ENCODE data around the gene SCAF8. TPM values are rescaled to one million over a fixed set of nuclear protein-coding genes. Genes with fewer than 3 reads are reported as not detected.

The SCAF8 gene
- polyA plus RNA-seq, 1 donor, result 34.7 TPM

- H3K4me3 ChIP-seq (ENCODE audit: low read length), result no peak overlapping the region
- H3K36me3 ChIP-seq (ENCODE audit: control insufficient read depth, insufficient read depth, low read length), result peaks cover 64% of the 10 kb centered on the region
- DNase-seq, result no peak
- no peaks in the 10 kb centered on the region for H3K9me3 ChIP-seq (ENCODE audit: control insufficient read depth, low read depth, low read length)
- no CpG with 5 or more reads among the region's 4 CpGs for WGBS (ENCODE audit: insufficient coverage, low lambda C conversion rate)
- H3K27me3 ChIP-seq (ENCODE audit: control insufficient read depth, insufficient read depth, low read length), result no peaks in the 10 kb centered on the region
- H3K27ac ChIP-seq (ENCODE audit: low read length), result no peak overlapping the region
- H3K4me1 ChIP-seq (ENCODE audit: control insufficient read depth, insufficient read depth, low read length), result no peaks in the 10 kb centered on the region
Measured at GRCh38 chr6:154824076-154824475, 90.9 kb downstream of the SCAF8 start.

GRCh38 chr6:154829970-154830369 is 96.8 kb downstream of the SCAF8 start:
- no peak for DNase-seq
- peaks cover 50% of the 10 kb centered on the region for H3K36me3 ChIP-seq (ENCODE audit: control insufficient read depth, insufficient read depth, low read length)

GRCh38 chr6:154830771-154831170 is 97.6 kb downstream of the SCAF8 start:
- no CpG with 5 or more reads among the region's 4 CpGs for WGBS (ENCODE audit: insufficient coverage, low lambda C conversion rate)
- Histone ChIP-seq H3K36me3 (ENCODE audit: control insufficient read depth, insufficient read depth, low read length) (peaks cover 43% of the 10 kb centered on the region), H3K9me3 (ENCODE audit: control insufficient read depth, low read depth, low read length) (no peaks in the 10 kb centered on the region), H3K27me3 (ENCODE audit: control insufficient read depth, insufficient read depth, low read length) (no peaks in the 10 kb centered on the region), H3K4me3 (ENCODE audit: low read length) (no peak overlapping the region), H3K4me1 (ENCODE audit: control insufficient read depth, insufficient read depth, low read length) (no peaks in the 10 kb centered on the region), H3K27ac (ENCODE audit: low read length) (no peak overlapping the region)
- DNase-seq, result no peak

More at GRCh38 chr6:154829970-154830369, 96.8 kb downstream of the SCAF8 start:
- Histone ChIP-seq H3K9me3 (ENCODE audit: control insufficient read depth, low read depth, low read length) (no peaks in the 10 kb centered on the region), H3K4me1 (ENCODE audit: control insufficient read depth, insufficient read depth, low read length) (no peaks in the 10 kb centered on the region), H3K27me3 (ENCODE audit: control insufficient read depth, insufficient read depth, low read length) (no peaks in the 10 kb centered on the region), H3K4me3 (ENCODE audit: low read length) (no peak overlapping the region), H3K27ac (ENCODE audit: low read length) (no peak overlapping the region)
- WGBS (ENCODE audit: insufficient coverage, low lambda C conversion rate), result 100% methylated on average over 1 of the region's 1 CpG

GRCh38 chr6:154835307-154835706 is 102.1 kb downstream of the SCAF8 start:
- no peak overlapping the region for H3K27ac ChIP-seq (ENCODE audit: low read length)
- DNase-seq, result no peak
- H3K27me3 ChIP-seq (ENCODE audit: control insufficient read depth, insufficient read depth, low read length), result no peaks in the 10 kb centered on the region
- 53% methylated on average over 4 of the region's 4 CpGs for WGBS (ENCODE audit: insufficient coverage, low lambda C conversion rate)
- H3K9me3 ChIP-seq (ENCODE audit: control insufficient read depth, low read depth, low read length), result no peaks in the 10 kb centered on the region
- no peak overlapping the region for H3K4me3 ChIP-seq (ENCODE audit: low read length)
- no peaks in the 10 kb centered on the region for H3K4me1 ChIP-seq (ENCODE audit: control insufficient read depth, insufficient read depth, low read length)
- peaks cover 23% of the 10 kb centered on the region for H3K36me3 ChIP-seq (ENCODE audit: control insufficient read depth, insufficient read depth, low read length)

- Histone ChIP-seq H3K4me3 (ENCODE audit: low read length) (no peak overlapping the region), H3K27me3 (ENCODE audit: control insufficient read depth, insufficient read depth, low read length) (no peaks in the 10 kb centered on the region), H3K9me3 (ENCODE audit: control insufficient read depth, low read depth, low read length) (no peaks in the 10 kb centered on the region), H3K4me1 (ENCODE audit: control insufficient read depth, insufficient read depth, low read length) (no peaks in the 10 kb centered on the region), H3K36me3 (ENCODE audit: control insufficient read depth, insufficient read depth, low read length) (peaks cover 4% of the 10 kb centered on the region), H3K27ac (ENCODE audit: low read length) (no peak overlapping the region)
- DNase-seq, result no peak
- WGBS (ENCODE audit: insufficient coverage, low lambda C conversion rate), result 87% methylated on average over 3 of the region's 6 CpGs
Measured at GRCh38 chr6:154839546-154839945, 106.3 kb downstream of the SCAF8 start.

- Histone ChIP-seq H3K36me3 (ENCODE audit: control insufficient read depth, insufficient read depth, low read length) (peaks cover 8% of the 10 kb centered on the region), H3K9me3 (ENCODE audit: control insufficient read depth, low read depth, low read length) (no peaks in the 10 kb centered on the region), H3K27me3 (ENCODE audit: control insufficient read depth, insufficient read depth, low read length) (no peaks in the 10 kb centered on the region), H3K4me1 (ENCODE audit: control insufficient read depth, insufficient read depth, low read length) (no peaks in the 10 kb centered on the region), H3K27ac (ENCODE audit: low read length) (no peak overlapping the region), H3K4me3 (ENCODE audit: low read length) (no peak overlapping the region)
- WGBS (ENCODE audit: insufficient coverage, low lambda C conversion rate), result 94% methylated on average over 2 of the region's 6 CpGs
- no peak for DNase-seq
Measured at GRCh38 chr6:154840363-154840762, 107.1 kb downstream of the SCAF8 start.

- H3K4me1 ChIP-seq (ENCODE audit: control insufficient read depth, insufficient read depth, low read length), result no peaks in the 10 kb centered on the region
- WGBS (ENCODE audit: insufficient coverage, low lambda C conversion rate), result 100% methylated on average over 2 of the region's 4 CpGs
- H3K27ac ChIP-seq (ENCODE audit: low read length), result no peak overlapping the region
- H3K27me3 ChIP-seq (ENCODE audit: control insufficient read depth, insufficient read depth, low read length), result no peaks in the 10 kb centered on the region
- DNase-seq, result no peak
- H3K36me3 ChIP-seq (ENCODE audit: control insufficient read depth, insufficient read depth, low read length), result peaks cover 10% of the 10 kb centered on the region
- no peak overlapping the region for H3K4me3 ChIP-seq (ENCODE audit: low read length)
- no peaks in the 10 kb centered on the region for H3K9me3 ChIP-seq (ENCODE audit: control insufficient read depth, low read depth, low read length)
Measured at GRCh38 chr6:154841109-154841508, 107.9 kb downstream of the SCAF8 start.

- Histone ChIP-seq H3K36me3 (ENCODE audit: control insufficient read depth, insufficient read depth, low read length) (peaks cover 10% of the 10 kb centered on the region), H3K4me3 (ENCODE audit: low read length) (no peak overlapping the region), H3K27ac (ENCODE audit: low read length) (no peak overlapping the region), H3K9me3 (ENCODE audit: control insufficient read depth, low read depth, low read length) (no peaks in the 10 kb centered on the region), H3K4me1 (ENCODE audit: control insufficient read depth, insufficient read depth, low read length) (no peaks in the 10 kb centered on the region), H3K27me3 (ENCODE audit: control insufficient read depth, insufficient read depth, low read length) (no peaks in the 10 kb centered on the region)
- 25% methylated on average over 1 of the region's 2 CpGs for WGBS (ENCODE audit: insufficient coverage, low lambda C conversion rate)
- DNase-seq, result no peak
Measured at GRCh38 chr6:154842833-154843232, 109.6 kb downstream of the SCAF8 start.

- no peaks in the 10 kb centered on the region for H3K9me3 ChIP-seq (ENCODE audit: control insufficient read depth, low read depth, low read length)
- no peak overlapping the region for H3K27ac ChIP-seq (ENCODE audit: low read length)
- peaks cover 5% of the 10 kb centered on the region for H3K36me3 ChIP-seq (ENCODE audit: control insufficient read depth, insufficient read depth, low read length)
- H3K4me1 ChIP-seq (ENCODE audit: control insufficient read depth, insufficient read depth, low read length), result no peaks in the 10 kb centered on the region
- DNase-seq, result no peak
- no peaks in the 10 kb centered on the region for H3K27me3 ChIP-seq (ENCODE audit: control insufficient read depth, insufficient read depth, low read length)
- no peak overlapping the region for H3K4me3 ChIP-seq (ENCODE audit: low read length)
- 100% methylated on average over 2 of the region's 2 CpGs for WGBS (ENCODE audit: insufficient coverage, low lambda C conversion rate)
Measured at GRCh38 chr6:154847318-154847717, 114.1 kb downstream of the SCAF8 start.

GRCh38 chr6:154848580-154848979 is 115.4 kb downstream of the SCAF8 start:
- H3K27ac ChIP-seq (ENCODE audit: low read length), result no peak overlapping the region
- no peaks in the 10 kb centered on the region for H3K27me3 ChIP-seq (ENCODE audit: control insufficient read depth, insufficient read depth, low read length)
- H3K4me1 ChIP-seq (ENCODE audit: control insufficient read depth, insufficient read depth, low read length), result no peaks in the 10 kb centered on the region
- no peak overlapping the region for H3K4me3 ChIP-seq (ENCODE audit: low read length)
- H3K9me3 ChIP-seq (ENCODE audit: control insufficient read depth, low read depth, low read length), result no peaks in the 10 kb centered on the region
- H3K36me3 ChIP-seq (ENCODE audit: control insufficient read depth, insufficient read depth, low read length), result peaks cover 5% of the 10 kb centered on the region
- DNase-seq, result no peak

- H3K9me3 ChIP-seq (ENCODE audit: control insufficient read depth, low read depth, low read length), result no peaks in the 10 kb centered on the region
- H3K27ac ChIP-seq (ENCODE audit: low read length), result no peak overlapping the region
- H3K4me3 ChIP-seq (ENCODE audit: low read length), result no peak overlapping the region
- H3K27me3 ChIP-seq (ENCODE audit: control insufficient read depth, insufficient read depth, low read length), result no peaks in the 10 kb centered on the region
- no peaks in the 10 kb centered on the region for H3K4me1 ChIP-seq (ENCODE audit: control insufficient read depth, insufficient read depth, low read length)
- 100% methylated on average over 1 of the region's 1 CpG for WGBS (ENCODE audit: insufficient coverage, low lambda C conversion rate)
- peaks cover 5% of the 10 kb centered on the region for H3K36me3 ChIP-seq (ENCODE audit: control insufficient read depth, insufficient read depth, low read length)
- no peak for DNase-seq
Measured at GRCh38 chr6:154849475-154849874, 116.3 kb downstream of the SCAF8 start.
